GM19035 (cell line): ENCODE data around the gene IL6ST.
"Not testable (repeated sequence)": the region's sequence is repeated elsewhere in the genome, so short reads cannot be mapped to it uniquely, and the experiment has no call there.

Experiments used
- ATAC-seq: cut with Tn5 transposase; IDR thresholded peaks from one replicate; pipeline ENCODE4 v1.9.1; 2021; ENCODE audit not compliant: unreplicated experiment

IL6ST gene

DNA sequence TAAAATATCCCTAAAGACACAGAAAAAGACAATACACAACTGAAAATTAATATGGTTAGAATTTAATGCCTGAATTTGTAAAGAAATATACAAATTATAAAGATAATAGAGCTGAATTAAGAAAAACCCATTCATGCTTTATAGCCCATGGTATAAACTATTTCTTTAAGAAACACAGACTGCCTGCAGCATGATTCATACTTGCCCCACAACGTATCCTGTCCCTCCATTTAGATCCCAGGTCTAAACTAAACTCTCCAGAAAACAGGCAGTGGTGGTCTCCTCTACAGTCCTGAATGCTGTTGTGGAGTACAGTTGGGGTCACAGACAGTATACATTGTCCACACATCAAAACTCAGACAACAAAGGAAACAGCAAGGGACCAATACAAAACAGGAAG, 24.8 kb downstream of the IL6ST start:
- no peak for ATAC-seq

- ATAC-seq, result no peak
These were observed 28.5 kb downstream of the IL6ST start for GRCh38 chr5:55966284-55966683.

DNA sequence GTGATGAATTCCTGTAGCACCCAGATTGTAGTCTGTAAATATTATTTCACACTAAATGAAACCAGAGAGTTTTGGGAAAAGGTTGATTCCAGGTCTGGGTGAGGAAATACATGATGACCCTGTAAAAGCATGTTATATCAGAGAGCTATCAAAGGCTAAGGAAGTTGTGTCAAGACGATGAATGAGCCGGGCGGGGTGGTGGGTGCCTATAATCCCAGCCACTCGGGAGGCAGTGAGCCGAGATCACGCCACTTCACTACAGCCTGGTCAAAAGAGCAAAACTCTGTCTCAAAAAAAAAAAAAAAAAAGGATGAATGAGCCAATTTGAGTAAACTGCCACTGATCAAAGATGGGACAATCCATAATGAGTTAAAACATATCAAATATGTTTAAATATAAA, 29.2 kb downstream of the IL6ST start:
- no peak for ATAC-seq

- ATAC-seq, result no peak
These were observed 34.0 kb downstream of the IL6ST start for GRCh38 chr5:55960779-55961178.

DNA sequence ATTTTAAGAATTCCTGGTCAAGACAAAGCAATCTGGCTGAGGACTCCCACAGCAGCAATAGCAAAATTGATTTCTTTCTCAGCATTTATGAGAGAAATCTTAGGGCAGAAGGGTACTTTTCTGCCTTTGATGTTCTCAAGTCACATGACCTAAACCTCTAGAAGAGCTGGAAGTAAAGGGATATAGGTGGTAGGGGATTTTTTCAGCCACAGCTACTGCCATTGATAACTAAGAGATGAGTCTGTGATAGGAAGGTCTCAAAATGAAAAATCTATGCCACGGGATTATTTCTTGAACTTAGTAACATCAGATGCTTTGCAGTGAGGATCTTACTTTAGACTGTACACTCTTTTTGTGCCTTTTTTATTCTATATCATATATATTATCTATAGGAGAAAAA, 35.6 kb downstream of the IL6ST start:
- no peak for ATAC-seq

DNA sequence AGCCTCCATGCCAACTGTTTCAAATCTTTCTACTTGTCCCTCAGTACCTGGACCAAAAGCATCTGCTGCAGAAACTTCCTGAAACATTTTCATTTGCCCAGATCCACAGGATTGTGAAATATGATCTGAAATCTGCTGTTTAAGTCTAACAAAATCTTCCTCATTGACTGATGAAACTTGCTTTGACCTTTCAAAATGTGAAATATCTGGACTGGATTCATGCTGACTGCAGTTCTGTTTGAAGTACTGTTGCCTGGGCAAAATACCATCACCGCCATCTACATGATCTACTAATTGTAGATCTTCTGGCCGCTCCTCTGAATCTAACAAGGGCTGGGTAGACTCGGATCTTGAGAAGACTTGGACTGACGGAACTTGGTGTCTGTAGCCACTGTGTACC, 53.6 kb downstream of the IL6ST start:
- ATAC-seq, result not testable (repeated sequence)

GRCh38 chr5:55937598-55937997, 57.2 kb downstream of the IL6ST start:
- not testable (repeated sequence) for ATAC-seq

GRCh38 chr5:55936100-55936693, 58.6 kb downstream of the IL6ST start:
- ATAC-seq, result no peak

- no peak for ATAC-seq
These were observed 59.4 kb downstream of the IL6ST start for GRCh38 chr5:55935371-55935770.

DNA sequence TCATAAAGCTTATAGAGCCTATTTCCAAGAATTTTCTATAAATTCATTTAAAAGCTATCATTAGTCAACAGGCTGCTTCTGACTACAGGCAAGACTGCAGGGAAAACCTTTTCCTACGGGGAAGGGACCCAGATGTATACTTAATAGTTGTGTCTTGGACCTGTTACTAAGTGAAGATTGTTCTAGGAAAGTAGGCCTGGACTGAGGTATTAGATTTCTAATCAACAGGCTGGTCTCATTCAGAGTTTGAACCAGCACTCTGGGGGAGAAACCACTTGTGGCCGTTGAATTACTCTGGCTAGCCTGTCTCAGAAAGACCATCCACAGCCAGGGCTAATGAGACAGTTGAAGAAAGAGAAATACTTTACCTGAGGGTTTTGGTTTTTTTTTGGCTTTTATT, 60.0 kb downstream of the IL6ST start:
- no peak for ATAC-seq

DNA sequence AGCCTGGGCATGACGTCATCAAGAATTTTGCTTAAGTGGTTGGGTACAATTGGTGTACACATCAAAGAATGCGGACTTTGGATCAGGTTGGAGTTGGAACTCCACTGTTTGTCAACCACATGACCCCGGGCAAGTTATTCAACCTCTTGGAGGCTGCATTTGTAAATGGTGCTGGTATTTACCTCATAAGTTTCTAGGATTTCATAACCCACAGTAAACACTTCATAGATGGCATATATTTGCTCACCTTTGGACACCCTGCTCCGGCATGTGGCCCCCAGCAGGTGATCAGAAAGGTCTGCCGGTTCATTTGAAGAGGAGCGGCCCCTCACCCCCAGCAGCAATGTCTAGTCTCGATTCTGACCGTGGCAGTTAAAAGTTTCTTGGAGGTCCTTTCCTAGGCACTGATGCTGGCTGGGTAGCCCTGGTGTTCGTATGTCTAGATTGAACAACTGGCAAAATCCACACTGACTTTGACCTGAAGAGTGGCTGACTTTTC, 60.6 kb downstream of the IL6ST start:
- no peak for ATAC-seq

GRCh38 chr5:55933377-55934114, 61.2 kb downstream of the IL6ST start:
- no peak for ATAC-seq

- no peak for ATAC-seq
These were observed 62.1 kb downstream of the IL6ST start for GRCh38 chr5:55932700-55933099.

DNA sequence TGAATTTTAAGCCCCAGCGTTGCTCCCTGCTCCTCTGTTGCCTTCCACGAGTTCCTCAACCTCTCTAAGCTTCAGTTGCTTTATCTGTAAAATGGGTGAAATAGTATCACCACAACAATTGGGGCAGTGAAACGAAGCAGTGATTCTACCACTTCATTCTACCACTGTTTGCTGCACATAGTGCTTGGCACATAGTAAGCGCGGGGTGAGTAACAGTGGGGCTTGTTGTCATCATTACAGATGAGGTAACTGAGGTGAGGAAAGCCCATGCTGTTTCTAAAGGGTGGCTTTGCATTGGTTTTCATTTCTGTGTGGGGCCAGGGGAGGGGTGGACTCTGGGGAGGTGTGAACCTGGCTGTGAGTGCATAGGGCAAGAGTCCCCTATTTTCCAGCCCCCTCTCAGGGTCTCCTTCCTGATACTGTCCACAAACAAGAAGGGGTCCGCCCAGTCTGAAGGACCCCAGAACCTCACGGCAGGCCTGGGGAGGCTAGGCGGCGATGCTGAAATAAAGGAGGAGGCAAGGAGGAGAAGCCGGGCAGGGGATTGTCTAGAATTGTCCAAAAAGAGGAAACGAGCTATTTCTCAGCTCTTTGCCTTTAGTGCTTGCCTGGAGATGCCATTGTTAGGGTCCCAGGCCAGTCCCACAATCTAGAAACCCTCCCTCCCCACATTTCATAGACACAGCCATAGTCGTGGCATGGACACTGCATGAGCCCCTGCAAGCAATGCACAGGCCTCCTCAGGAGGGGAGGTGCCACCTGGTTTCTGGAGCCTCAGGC, 65.6 kb downstream of the IL6ST start:
- no peak for ATAC-seq

DNA sequence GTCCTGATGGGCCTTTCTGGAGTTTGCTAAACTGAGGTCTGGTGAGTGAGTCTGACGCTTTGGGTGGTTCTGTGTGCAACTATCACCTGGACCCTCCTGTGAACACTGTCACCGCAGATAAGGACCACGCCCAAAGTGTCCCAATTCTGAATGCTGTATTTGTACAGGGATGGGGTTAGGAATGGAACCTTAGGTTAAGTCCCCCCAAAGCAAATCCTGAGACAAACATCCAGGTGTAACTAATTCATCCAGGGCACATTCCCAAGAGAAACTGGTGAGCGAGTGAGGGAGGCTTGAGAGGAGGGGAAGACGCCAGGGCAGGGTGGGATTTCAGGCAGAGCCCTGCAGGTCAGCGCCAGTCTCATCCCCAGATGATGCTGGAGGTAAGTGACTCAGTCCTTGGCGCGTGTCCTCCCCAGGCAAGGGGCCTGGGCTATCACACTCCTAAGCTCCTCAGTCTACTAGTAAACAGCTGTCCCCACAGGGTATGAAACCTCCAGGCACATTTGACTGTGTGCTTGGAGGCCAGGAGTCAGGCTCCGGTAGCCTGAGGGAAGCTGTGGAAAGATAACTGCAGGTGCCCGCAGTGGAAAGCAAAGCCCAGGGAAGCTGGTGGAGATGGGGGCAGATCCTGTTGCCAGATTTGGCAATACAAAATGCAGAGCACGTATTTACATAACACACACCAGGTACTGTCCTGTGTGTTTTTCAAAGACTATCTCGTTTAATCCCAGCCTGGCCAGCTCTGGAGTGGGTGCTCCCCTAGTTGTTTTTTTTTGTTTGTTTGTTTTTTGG, 66.7 kb downstream of the IL6ST start:
- ATAC-seq, result no peak

- ATAC-seq, result no peak
These were observed 68.3 kb downstream of the IL6ST start for GRCh38 chr5:55926476-55926875.

GRCh38 chr5:55925712-55926111, 69.1 kb downstream of the IL6ST start:
- ATAC-seq, result no peak

GRCh38 chr5:55925181-55925580, 69.6 kb downstream of the IL6ST start:
- no peak for ATAC-seq

DNA sequence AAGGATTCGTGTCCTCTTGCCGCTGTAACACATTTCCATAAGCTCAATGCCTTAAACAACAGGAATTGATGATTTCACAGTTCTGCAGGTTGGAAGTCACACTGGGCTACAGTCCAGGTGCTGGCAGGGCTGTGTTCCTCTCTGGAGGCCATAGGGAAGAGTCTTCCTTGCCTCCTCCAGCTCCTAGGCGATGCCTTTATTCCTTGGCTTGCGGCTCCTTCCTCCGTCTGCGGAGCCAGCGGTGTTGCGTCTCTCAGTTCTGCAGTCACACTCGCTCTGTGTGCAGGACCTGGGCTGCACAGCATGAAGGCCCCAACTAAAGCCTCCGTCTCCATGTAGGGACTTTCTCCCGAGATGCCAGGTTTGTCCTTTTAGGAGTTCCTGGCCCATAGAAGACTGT, 70.0 kb downstream of the IL6ST start:
- no peak for ATAC-seq

DNA sequence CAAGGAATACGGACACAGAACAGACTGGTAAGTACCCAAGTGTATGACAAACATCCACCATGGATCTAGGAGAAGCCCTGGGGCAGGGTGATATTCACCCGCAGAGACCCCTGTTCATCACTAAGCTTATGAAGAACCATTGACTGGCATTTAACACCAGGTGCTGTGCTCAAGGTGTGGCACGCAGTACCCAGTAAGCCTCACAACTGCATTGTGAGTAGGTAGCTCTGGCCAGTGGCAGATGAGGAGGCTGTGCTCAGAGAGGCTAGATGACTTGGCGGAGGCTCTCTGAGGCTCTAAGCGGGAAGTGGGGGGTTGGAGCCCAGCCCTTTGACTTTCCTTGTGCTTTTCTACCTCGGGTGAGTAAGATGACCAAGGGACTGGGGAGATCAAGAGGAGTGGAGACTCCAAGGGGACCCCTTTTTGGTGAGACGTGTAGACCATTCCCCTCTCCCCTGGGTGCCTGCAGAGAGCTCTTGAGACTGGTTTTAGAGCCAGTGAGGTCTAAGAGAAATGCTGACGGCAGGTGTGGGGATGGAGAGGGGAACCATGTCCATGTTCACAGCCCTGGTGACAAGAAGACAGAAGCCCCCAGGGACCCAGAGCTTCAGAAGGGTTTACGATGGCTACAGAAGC, 70.8 kb downstream of the IL6ST start:
- no peak for ATAC-seq
